RWPE1 (cell line): Measurements from ENCODE around the gene KIF4B.
"Not testable (repeated sequence)": the region's sequence is repeated elsewhere in the genome, so short reads cannot be mapped to it uniquely, and the experiment has no call there.

Experiments used
- CTCF ChIA-PET: fragments of 350-600 bp; sonication (Branson Sonifier 250); formaldehyde crosslinking; extraction: SDS; loops from one replicate; lab custom pipeline; 2021; lab: Yijun Ruan, JAX
- POLR2A ChIA-PET: fragments of 400-600 bp; formaldehyde crosslinking; extraction: SDS; loops from one replicate; lab custom pipeline; 2020; ENCODE audit warnings: antibody characterized with exemption; ENCODE audit not compliant: low non-redundant PET; lab: Yijun Ruan, JAX
- DNase-seq: peaks from one replicate; pipeline ENCODE4 v3.0.0; 2012; ENCODE audit warnings: low spot score
- H3K27ac ChIP-seq: fragments of 450-650 bp; 2 replicates; pipeline ENCODE4 v1.5.1; 2017
- TF ChIP-seq, protein P1 (sequence below): fragments of 450-650 bp; conservative IDR thresholded peaks from 2 replicates; pipeline ENCODE4 v1.5.1; 2017; ENCODE audit warnings: low read depth, mild to moderate bottlenecking

KIF4B gene

DNA sequence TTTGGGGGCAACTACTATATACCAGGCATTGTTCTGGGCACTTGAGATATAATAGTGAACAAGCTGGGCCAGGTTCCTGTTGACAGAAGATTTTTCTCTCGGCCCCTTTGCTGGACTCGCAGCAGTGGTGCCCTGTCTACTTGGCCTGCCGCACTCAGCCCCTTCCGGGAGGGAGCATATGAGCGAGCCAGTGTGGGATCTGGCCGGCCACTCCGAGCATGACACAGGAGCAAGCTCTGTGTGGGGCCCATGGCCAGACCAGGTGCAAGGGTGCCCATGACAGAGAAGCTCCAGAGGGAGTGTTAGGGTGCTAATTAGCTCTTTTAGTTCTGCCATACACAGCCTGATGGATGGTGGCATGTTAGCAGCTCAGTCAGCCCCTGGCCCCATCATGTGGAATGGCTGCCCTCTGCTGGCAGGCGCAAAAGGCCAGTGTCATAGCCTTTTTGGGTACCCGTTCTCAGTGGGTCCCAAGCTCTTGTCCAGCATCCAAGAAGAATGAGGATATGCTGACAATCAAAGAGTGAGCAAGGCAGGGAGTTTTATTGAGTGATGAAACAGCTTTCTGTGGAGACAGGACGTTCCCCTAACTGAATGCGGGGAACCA lies 9.3 kb upstream of the KIF4B start:
- TF ChIP-seq, protein P1, sequence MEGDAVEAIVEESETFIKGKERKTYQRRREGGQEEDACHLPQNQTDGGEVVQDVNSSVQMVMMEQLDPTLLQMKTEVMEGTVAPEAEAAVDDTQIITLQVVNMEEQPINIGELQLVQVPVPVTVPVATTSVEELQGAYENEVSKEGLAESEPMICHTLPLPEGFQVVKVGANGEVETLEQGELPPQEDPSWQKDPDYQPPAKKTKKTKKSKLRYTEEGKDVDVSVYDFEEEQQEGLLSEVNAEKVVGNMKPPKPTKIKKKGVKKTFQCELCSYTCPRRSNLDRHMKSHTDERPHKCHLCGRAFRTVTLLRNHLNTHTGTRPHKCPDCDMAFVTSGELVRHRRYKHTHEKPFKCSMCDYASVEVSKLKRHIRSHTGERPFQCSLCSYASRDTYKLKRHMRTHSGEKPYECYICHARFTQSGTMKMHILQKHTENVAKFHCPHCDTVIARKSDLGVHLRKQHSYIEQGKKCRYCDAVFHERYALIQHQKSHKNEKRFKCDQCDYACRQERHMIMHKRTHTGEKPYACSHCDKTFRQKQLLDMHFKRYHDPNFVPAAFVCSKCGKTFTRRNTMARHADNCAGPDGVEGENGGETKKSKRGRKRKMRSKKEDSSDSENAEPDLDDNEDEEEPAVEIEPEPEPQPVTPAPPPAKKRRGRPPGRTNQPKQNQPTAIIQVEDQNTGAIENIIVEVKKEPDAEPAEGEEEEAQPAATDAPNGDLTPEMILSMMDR = peak; percentile 38; the same call in 1 of the 2 replicates
- DNase-seq = peak; percentile 16
- ChIA-PET POLR2A (no interaction called here), CTCF (interaction anchor here (0.6 to 1.1 kb wide), 11 partner anchors 11 to 351 kb away, joined by 3 to 13 read pairs (median 3); no protein-coding TSS in a partner anchor)
- no peak overlapping the region for H3K27ac ChIP-seq

DNA sequence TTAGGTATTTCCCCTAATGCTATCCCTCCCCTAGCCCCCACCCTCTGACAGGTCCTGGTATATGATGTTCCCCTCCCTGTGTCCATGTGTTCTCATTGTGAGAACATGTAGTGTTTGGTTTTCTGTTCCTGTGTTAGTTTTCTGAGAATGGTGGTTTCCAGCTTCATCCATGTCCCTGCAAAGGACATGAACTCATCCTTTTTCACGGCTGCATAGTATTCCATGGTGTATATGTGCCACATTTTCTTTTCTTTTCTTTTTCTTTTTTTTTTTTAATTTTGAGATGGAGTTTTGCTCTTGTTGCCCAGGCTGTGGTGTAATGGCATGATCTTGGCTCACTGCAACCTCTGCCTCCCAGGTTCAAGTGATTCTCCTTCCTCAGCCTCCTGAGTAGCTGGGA lies 7.3 kb upstream of the KIF4B start:
- POLR2A ChIA-PET, DNase-seq, H3K27ac ChIP-seq, CTCF ChIA-PET: not testable (repeated sequence)

DNA sequence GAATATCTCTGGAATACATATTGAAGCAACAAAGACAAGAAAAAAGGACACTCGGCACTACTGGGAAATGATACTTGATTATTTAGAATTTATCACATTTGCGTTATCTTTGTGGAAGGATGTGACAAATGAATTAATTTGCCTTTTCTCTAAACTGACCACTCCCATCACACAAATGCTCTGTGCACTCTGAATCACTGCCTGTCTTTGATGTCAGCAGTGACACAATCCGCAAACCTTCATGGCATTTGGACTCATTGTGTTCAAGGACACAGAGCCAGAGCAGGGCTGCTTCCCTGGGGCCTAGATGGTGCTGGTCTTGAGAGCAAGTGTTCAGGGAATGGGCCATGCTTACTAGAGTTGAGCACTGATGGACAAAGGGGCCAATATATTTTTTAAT lies 4.9 kb upstream of the KIF4B start:
- POLR2A ChIA-PET = no interaction called here
- no peak for DNase-seq

DNA sequence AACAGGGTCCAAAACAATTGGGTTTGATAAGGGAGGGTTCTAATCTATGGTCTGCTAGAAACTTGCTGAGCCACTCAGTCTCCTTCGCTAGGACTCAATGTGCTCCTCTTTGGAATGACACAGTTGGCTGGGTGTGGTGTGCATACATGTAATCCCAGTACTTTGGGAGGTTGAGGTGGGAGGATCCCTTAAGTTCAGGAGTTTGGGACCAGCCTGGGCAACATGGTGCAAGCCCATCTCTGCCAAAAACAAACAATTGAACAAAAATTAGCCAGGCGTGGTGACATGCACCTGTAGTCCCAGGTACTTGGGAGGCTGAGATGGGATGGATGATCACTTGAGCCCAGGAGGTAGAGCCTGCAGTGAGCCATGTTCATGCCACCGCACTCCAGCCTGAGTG lies 2.7 kb upstream of the KIF4B start:
- no peak for DNase-seq
- no peak overlapping the region for H3K27ac ChIP-seq
- ChIA-PET POLR2A (no interaction called here), CTCF (no interaction called here)
- TF ChIP-seq, protein P1 = no peak

More for the DNA sequence above, 4.9 kb upstream of the KIF4B start:
- TF ChIP-seq, protein P1 = no peak
- CTCF ChIA-PET = no interaction called here
- no peak overlapping the region for H3K27ac ChIP-seq

DNA sequence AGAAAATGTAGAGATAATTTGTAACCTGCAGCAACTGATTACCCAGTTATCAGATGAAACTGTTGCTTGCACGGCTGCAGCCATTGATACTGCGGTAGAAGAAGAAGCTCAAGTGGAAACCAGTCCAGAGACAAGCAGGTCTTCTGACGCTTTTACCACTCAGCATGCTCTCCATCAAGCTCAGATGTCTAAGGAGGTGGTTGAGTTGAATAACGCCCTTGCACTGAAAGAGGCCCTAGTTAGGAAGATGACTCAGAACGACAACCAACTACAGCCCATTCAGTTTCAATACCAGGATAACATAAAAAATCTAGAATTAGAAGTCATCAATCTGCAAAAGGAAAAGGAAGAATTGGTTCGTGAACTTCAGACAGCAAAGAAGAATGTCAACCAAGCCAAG lies 1.7 kb downstream of the KIF4B start:
- TF ChIP-seq, protein P1 = no peak
- POLR2A ChIA-PET = no interaction called here
- CTCF ChIA-PET = interaction anchor here (1.1 kb wide), 1 partner anchor 11 kb away, joined by 3 read pairs; no protein-coding TSS in a partner anchor
- DNase-seq = no peak
- no peak overlapping the region for H3K27ac ChIP-seq

DNA sequence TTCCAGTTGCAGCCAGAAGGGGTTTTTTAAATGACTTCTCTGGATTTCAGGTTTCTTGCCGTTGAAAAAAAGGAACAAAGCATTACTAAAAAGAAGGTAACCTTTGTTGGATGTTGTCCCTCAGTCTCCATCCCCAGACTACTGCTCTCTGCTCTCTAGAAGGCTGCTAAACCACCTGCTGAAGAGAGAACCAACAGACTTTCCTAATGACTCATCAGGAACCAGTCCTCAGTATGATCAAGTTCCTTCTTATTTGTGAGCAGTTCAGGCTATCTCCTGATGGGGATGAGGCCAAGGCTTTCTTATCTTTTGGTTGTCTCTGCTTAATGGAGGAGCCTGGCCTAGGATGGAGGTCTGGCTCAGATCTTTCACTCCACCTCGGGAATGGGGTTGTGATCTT lies 4.1 kb downstream of the KIF4B start:
- ChIA-PET POLR2A (no interaction called here), CTCF (interaction anchor here (0.7 kb wide), 1 partner anchor 49 kb away, joined by 3 read pairs; no protein-coding TSS in a partner anchor)
- H3K27ac ChIP-seq = no peak overlapping the region
- TF ChIP-seq, protein P1 = no peak
- no peak for DNase-seq

DNA sequence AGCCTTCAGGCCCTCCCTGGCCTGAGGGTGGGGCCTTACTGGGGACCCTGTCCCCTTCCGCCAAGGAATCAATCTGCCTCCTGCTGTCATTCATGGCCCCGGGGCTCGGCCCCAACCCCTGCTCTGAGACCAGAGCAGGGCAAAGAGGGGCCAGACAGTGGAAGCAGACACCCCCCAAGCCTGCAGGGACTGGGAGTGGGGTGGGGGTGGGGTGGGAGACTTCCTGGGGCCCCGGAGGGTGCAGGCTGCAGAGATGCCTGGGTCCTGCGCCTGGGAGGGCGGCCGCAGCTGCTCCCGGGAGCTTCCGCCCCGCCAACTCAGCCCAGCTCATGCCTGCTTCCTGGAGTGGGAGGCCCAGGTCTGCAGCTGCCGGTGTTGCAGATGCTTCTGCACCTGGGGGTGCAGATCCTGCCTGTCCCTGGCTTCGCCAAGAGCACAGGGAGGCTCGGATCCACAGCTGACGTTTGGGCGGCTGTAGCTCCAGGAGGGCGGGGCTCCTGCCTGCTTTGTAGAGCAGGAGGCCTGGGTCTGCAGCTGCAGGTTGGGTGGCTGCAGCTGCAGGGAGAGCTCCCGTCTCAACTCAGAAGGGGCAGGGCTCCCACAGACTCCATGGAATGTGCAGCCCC lies 6.2 kb downstream of the KIF4B start:
- POLR2A ChIA-PET = no interaction called here
- TF ChIP-seq, protein P1 = no peak
- DNase-seq = no peak
- CTCF ChIA-PET = no interaction called here
- H3K27ac ChIP-seq = no peak overlapping the region
